Nephron (organoid): ENCODE measurements around the gene PDCD4.

Experiments used
- H3K27ac Mint-ChIP-seq, 3 experiments: 2 replicates each; pipeline ENCODE4 v1.8.0; 2020; ENCODE audit warnings: mixed read lengths in 3 of 3, mild to moderate bottlenecking in 2 of 3, moderate library complexity in 1 of 3
- H3K27me3 Mint-ChIP-seq: 2 replicates; pipeline ENCODE4 v1.8.0; 2021; ENCODE audit warnings: low read depth, mild to moderate bottlenecking, moderate library complexity, mixed read lengths
- H3K36me3 Mint-ChIP-seq: 2 replicates; pipeline ENCODE4 v1.8.0; 2020; ENCODE audit warnings: low read depth, mixed read lengths
- H3K4me1 Mint-ChIP-seq: 2 replicates; pipeline ENCODE4 v1.8.0; 2020; ENCODE audit warnings: mixed read lengths
- H3K4me3 Mint-ChIP-seq, 3 experiments: 2 replicates each; pipeline ENCODE4 v1.8.0; 2020; ENCODE audit warnings: mild to moderate bottlenecking in 3 of 3, mixed read lengths in 3 of 3, moderate library complexity in 2 of 3
- H3K9me3 Mint-ChIP-seq: 2 replicates; pipeline ENCODE4 v1.8.0; 2020; ENCODE audit warnings: mixed read lengths
- CTCF ChIP-seq, 3 experiments: fragments of 200-600 bp; sonication (generic); IDR thresholded peaks; one replicate each; pipeline ENCODE4 v1.5.0; 2021; ENCODE audit warnings: antibody characterized with exemption in 3 of 3; ENCODE audit not compliant: unreplicated experiment in 3 of 3

Gene PDCD4

GRCh38 chr10:110871298-110872084 lies at the start of gene PDCD4:
PDCD4 (plus strand) TSS chr10:110871928; CDS start chr10:110876028, 4,100 bp downstream.
- no peaks in the 10 kb centered on the region for H3K27me3 Mint-ChIP-seq

DNA sequence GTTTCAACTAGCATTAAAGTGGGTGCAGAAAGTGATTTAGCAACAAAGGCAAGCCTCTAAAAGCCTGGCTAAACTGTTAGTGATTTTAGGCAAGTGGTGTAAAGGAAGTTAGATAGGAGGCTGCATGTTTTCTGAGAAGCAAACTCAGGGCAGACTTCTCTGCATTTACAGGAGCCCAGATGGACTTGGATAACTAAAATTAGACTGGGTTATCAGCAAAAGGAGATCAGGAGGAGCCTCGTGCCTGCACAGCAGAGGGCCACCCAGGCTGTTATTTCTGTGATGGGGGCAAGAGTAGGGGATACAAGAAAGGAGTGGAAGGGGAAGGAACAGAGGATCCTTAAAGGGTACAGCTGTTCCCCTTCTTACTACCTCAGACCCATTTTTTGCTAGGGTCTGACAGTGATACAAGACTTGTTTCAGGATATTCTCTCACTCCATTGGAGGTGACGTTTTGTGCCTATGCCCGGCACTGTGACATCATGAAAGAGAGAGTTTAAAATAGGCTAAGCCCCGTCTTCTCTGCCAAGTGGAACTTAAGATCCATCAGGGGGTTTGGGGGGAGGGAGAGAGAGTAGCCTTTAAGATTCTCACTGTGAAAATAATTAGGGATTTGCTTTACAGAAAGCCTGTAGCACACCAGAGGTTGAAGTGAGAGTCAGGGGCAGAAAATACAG lies 49.6 kb upstream of the PDCD4 start:
- H3K4me3 Mint-ChIP-seq = peak overlapping the region in 2 of 3 experiments; percentile 17 to 69
- H3K4me1 Mint-ChIP-seq = peaks cover 91% of the 10 kb centered on the region
- peak overlapping the region; percentile 88 to 97 (median 94) for H3K27ac Mint-ChIP-seq
- no peaks in the 10 kb centered on the region for H3K27me3 Mint-ChIP-seq
- TF ChIP-seq CTCF (IDR thresholded peaks at IDR 0.05; ENCODE audit: unreplicated experiment in 3 of 3) = no peak
- H3K36me3 Mint-ChIP-seq = no peaks in the 10 kb centered on the region
- no peaks in the 10 kb centered on the region for H3K9me3 Mint-ChIP-seq

More at GRCh38 chr10:110871298-110872084, at the start of gene PDCD4:
- no peak for TF ChIP-seq CTCF (IDR thresholded peaks at IDR 0.05; ENCODE audit: unreplicated experiment in 3 of 3)
- Mint-ChIP-seq H3K9me3 (no peaks in the 10 kb centered on the region), H3K36me3 (no peaks in the 10 kb centered on the region), H3K4me3 (peak within 1 kb of the TSS; percentile 92 to 96 (median 95)), H3K4me1 (peaks cover 49% of the 10 kb centered on the region), H3K27ac (peak within 1 kb of the TSS; percentile 97 to 99 (median 98))

DNA sequence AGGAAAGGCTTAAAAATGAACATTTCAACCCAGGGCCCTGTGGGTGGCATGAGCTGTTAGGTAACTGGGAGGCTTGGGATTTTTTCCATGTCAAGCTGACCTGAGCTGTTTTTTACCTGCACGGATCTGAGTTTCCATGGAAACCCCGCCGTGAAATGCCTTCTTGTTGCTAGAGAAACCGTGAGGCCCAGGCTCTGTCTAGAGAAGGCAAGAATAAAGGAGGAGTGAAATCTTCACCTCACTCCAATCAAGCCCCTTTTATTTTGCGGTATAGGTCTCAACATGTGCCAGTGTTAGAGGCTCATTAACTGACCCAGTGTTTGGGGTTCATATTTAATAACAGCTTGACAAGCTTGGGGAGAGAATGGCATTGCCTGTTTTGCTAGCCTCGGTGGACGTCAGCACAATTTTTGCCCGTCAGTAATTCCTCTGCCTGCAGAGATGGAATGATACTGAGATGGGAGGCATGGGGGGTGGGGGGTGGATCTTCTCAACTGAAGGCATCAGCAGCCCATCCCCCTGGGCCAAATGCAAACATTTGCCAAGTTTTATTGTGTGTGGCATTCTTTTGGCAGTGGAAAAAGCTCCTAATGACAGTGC lies 48.9 kb upstream of the PDCD4 start:
- H3K9me3 Mint-ChIP-seq = no peaks in the 10 kb centered on the region
- TF ChIP-seq CTCF (IDR thresholded peaks at IDR 0.05; ENCODE audit: unreplicated experiment in 3 of 3) = no peak
- peaks cover 91% of the 10 kb centered on the region for H3K4me1 Mint-ChIP-seq
- H3K27ac Mint-ChIP-seq = peak overlapping the region; percentile 88 to 97 (median 94)
- H3K36me3 Mint-ChIP-seq = no peaks in the 10 kb centered on the region
- peak overlapping the region in 2 of 3 experiments; percentile 17 to 69 for H3K4me3 Mint-ChIP-seq
- H3K27me3 Mint-ChIP-seq = no peaks in the 10 kb centered on the region

- Mint-ChIP-seq H3K4me3 (no peak overlapping the region), H3K27ac (peak overlapping the region; percentile 73 to 97 (median 88)), H3K36me3 (no peaks in the 10 kb centered on the region), H3K4me1 (peaks cover 83% of the 10 kb centered on the region), H3K9me3 (no peaks in the 10 kb centered on the region), H3K27me3 (no peaks in the 10 kb centered on the region)
- TF ChIP-seq CTCF (IDR thresholded peaks at IDR 0.05; ENCODE audit: unreplicated experiment in 3 of 3) = no peak
These were observed 47.6 kb upstream of the PDCD4 start for GRCh38 chr10:110824152-110824441.

GRCh38 chr10:110824660-110825059 lies 47.1 kb upstream of the PDCD4 start:
- Mint-ChIP-seq H3K4me3 (no peak overlapping the region), H3K27ac (peak overlapping the region; percentile 73 to 97 (median 88)), H3K27me3 (no peaks in the 10 kb centered on the region), H3K36me3 (no peaks in the 10 kb centered on the region), H3K9me3 (no peaks in the 10 kb centered on the region), H3K4me1 (peaks cover 77% of the 10 kb centered on the region)
- TF ChIP-seq CTCF (IDR thresholded peaks at IDR 0.05; ENCODE audit: unreplicated experiment in 3 of 3) = no peak
